Measurements from ENCODE around the gene SLC16A11. TPM values are rescaled to one million over a fixed set of nuclear protein-coding genes. Genes with fewer than 3 reads are reported as not detected.

Gene SLC16A11
- total RNA-seq, 1 donor from 2014 or later: not detected

GRCh38 chr17:7042501-7043181, 1.3 kb downstream of the SLC16A11 start:
- TF ChIP-seq CTCF (IDR thresholded peaks at IDR 0.05): no peak
- DNase-seq (ENCODE audit: low spot score in 2 of 2): no peak
- Histone ChIP-seq H3K36me3 (no peaks in the 10 kb centered on the region), H3K4me1 (peaks cover 12 to 22% of the 10 kb centered on the region in 2 donors), H3K9me3 (no peaks in the 10 kb centered on the region), H3K27me3 (peaks cover 7% of the 10 kb centered on the region), H3K27ac (no peak overlapping the region), H3K4me3 (peak overlapping the region; percentile 43 to 63)
- intact Hi-C loops (cut with DNase I): no loop called here

- no peaks in the 10 kb centered on the region for H3K36me3 ChIP-seq
- no peak for DNase-seq (ENCODE audit: low spot score in 2 of 2)
- peaks cover 7% of the 10 kb centered on the region for H3K27me3 ChIP-seq
- peak overlapping the region in 1 of 2 donors; percentile 43 for H3K4me3 ChIP-seq
- no peaks in the 10 kb centered on the region for H3K9me3 ChIP-seq
- H3K27ac ChIP-seq: no peak overlapping the region
- intact Hi-C loops (cut with DNase I): no loop called here
- peaks cover 12 to 22% of the 10 kb centered on the region in 2 donors for H3K4me1 ChIP-seq
- no peak for TF ChIP-seq CTCF (IDR thresholded peaks at IDR 0.05)
Measured at GRCh38 chr17:7041607-7042500, 2.0 kb downstream of the SLC16A11 start.

GRCh38 chr17:7039832-7040231, 4.1 kb downstream of the SLC16A11 start:
- Histone ChIP-seq H3K9me3 (no peaks in the 10 kb centered on the region), H3K4me3 (no peak overlapping the region), H3K4me1 (peaks cover 12 to 21% of the 10 kb centered on the region in 2 donors), H3K36me3 (no peaks in the 10 kb centered on the region), H3K27me3 (peaks cover 7% of the 10 kb centered on the region), H3K27ac (no peak overlapping the region)
- intact Hi-C loops (cut with DNase I): no loop called here
- no peak for DNase-seq (ENCODE audit: low spot score in 2 of 2)
- no peak for TF ChIP-seq CTCF (IDR thresholded peaks at IDR 0.05)

GRCh38 chr17:7038025-7038862, 5.6 kb downstream of the SLC16A11 start:
- no peak for DNase-seq (ENCODE audit: low spot score in 2 of 2)
- Histone ChIP-seq H3K27ac (no peak overlapping the region), H3K9me3 (no peaks in the 10 kb centered on the region), H3K27me3 (peaks cover 7% of the 10 kb centered on the region), H3K4me3 (no peak overlapping the region), H3K36me3 (no peaks in the 10 kb centered on the region), H3K4me1 (peaks cover 8 to 15% of the 10 kb centered on the region in 2 donors)
- no peak for TF ChIP-seq CTCF (IDR thresholded peaks at IDR 0.05)
- intact Hi-C loops (cut with DNase I): no loop called here

GRCh38 chr17:7035591-7036368, 8.1 kb downstream of the SLC16A11 start, which contains the start of gene SLC16A13:
SLC16A13 (plus strand) TSS chr17:7036015; CDS start chr17:7036383, 368 bp downstream.
- TF ChIP-seq CTCF (IDR thresholded peaks at IDR 0.05): no peak
- intact Hi-C loops (cut with DNase I): no loop called here
- Histone ChIP-seq H3K27ac (peak within 1 kb of the TSS; percentile 43 to 63), H3K4me1 (peaks cover 0 to 5% of the 10 kb centered on the region in 2 donors), H3K36me3 (no peaks in the 10 kb centered on the region), H3K9me3 (no peaks in the 10 kb centered on the region), H3K4me3 (peak within 1 kb of the TSS; percentile 57 to 59), H3K27me3 (no peaks in the 10 kb centered on the region)
- peak; percentile 89 to 94 for DNase-seq (ENCODE audit: low spot score in 2 of 2)
